ENCODE measurements around the gene MS4A3. TPM values are rescaled to one million over a fixed set of nuclear protein-coding genes. Genes with fewer than 3 reads are reported as not detected.
"Not testable (repeated sequence)": the region's sequence is repeated elsewhere in the genome, so short reads cannot be mapped to it uniquely, and the experiment has no call there.

The MS4A3 gene
- total RNA-seq, 1 experiment from 2014 or later = not detected

- CTCF ChIA-PET = no interaction called here
- no peak for DNase-seq (ENCODE audit: low spot score)
- Mint-ChIP-seq H3K9me3 (0 out of 2 replicates have a peak, but pooled peaks cover 3% of the 10 kb centered on the region), H3K4me1 (peaks cover 7% of the 10 kb centered on the region), H3K27me3 (ENCODE audit: low read depth) (no peaks in the 10 kb centered on the region), H3K4me3 (no peak within 1 kb of the TSS), H3K36me3 (no peaks in the 10 kb centered on the region), H3K27ac (no peak within 1 kb of the TSS)
- ATAC-seq = no peak
- TF ChIP-seq ZBTB43 (CRISPR knock-in tag; IDR thresholded peaks at IDR 0.05) (no peak), EMX1 (CRISPR knock-in tag; IDR thresholded peaks at IDR 0.05) (no peak)
- POLR2A ChIA-PET = no interaction called here
These were observed 16.4 kb upstream of the MS4A3 start, which contains the start of gene OOSP2 for GRCh38 chr11:60040109-60040508. OOSP2 (plus strand) TSS chr11:60040409; CDS start chr11:60040460, 51 bp downstream.

DNA sequence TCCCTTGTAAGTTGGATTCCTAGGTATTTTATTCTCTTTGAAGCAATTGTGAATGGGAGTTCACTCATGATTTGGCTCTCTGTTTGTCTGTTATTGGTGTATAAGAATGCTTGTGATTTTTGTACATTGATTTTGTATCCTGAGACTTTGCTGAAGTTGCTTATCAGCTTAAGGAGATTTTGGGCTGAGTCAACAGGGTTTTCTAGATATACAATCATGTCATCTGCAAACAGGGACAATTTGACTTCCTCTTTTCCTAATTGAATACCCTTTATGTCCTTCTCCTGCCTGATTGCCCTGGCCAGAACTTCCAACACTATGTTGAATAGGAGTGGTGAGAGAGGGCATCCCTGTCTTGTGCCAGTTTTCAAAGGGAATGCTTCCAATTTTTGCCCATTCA is 6.0 kb upstream of the MS4A3 start:
- CTCF ChIA-PET; H3K27ac Mint-ChIP-seq; H3K27me3 Mint-ChIP-seq (ENCODE audit: low read depth); H3K4me3 Mint-ChIP-seq; H3K4me1 Mint-ChIP-seq; H3K36me3 Mint-ChIP-seq; POLR2A ChIA-PET; DNase-seq (ENCODE audit: low spot score); H3K9me3 Mint-ChIP-seq; ATAC-seq: not testable (repeated sequence)

GRCh38 chr11:60050839-60051238 is 5.6 kb upstream of the MS4A3 start:
- not testable (repeated sequence) for H3K9me3 Mint-ChIP-seq

GRCh38 chr11:60059052-60059451 is 2.6 kb downstream of the MS4A3 start:
- no peaks in the 10 kb centered on the region for H3K27me3 Mint-ChIP-seq (ENCODE audit: low read depth)
- H3K4me3 Mint-ChIP-seq = no peak overlapping the region
- ChIA-PET CTCF (no interaction called here), POLR2A (no interaction called here)
- H3K9me3 Mint-ChIP-seq = peaks cover 6% of the 10 kb centered on the region
- no peaks in the 10 kb centered on the region for H3K36me3 Mint-ChIP-seq
- DNase-seq (ENCODE audit: low spot score) (no peak), ATAC-seq (no peak)
- H3K27ac Mint-ChIP-seq = no peak overlapping the region
- no peak for TF ChIP-seq EMX1 (CRISPR knock-in tag; IDR thresholded peaks at IDR 0.05)
- no peak for TF ChIP-seq JAZF1 (CRISPR knock-in tag; IDR thresholded peaks at IDR 0.05)
- TF ChIP-seq, protein P1, sequence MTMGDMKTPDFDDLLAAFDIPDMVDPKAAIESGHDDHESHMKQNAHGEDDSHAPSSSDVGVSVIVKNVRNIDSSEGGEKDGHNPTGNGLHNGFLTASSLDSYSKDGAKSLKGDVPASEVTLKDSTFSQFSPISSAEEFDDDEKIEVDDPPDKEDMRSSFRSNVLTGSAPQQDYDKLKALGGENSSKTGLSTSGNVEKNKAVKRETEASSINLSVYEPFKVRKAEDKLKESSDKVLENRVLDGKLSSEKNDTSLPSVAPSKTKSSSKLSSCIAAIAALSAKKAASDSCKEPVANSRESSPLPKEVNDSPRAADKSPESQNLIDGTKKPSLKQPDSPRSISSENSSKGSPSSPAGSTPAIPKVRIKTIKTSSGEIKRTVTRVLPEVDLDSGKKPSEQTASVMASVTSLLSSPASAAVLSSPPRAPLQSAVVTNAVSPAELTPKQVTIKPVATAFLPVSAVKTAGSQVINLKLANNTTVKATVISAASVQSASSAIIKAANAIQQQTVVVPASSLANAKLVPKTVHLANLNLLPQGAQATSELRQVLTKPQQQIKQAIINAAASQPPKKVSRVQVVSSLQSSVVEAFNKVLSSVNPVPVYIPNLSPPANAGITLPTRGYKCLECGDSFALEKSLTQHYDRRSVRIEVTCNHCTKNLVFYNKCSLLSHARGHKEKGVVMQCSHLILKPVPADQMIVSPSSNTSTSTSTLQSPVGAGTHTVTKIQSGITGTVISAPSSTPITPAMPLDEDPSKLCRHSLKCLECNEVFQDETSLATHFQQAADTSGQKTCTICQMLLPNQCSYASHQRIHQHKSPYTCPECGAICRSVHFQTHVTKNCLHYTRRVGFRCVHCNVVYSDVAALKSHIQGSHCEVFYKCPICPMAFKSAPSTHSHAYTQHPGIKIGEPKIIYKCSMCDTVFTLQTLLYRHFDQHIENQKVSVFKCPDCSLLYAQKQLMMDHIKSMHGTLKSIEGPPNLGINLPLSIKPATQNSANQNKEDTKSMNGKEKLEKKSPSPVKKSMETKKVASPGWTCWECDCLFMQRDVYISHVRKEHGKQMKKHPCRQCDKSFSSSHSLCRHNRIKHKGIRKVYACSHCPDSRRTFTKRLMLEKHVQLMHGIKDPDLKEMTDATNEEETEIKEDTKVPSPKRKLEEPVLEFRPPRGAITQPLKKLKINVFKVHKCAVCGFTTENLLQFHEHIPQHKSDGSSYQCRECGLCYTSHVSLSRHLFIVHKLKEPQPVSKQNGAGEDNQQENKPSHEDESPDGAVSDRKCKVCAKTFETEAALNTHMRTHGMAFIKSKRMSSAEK (CRISPR knock-in tag; IDR thresholded peaks at IDR 0.05; ENCODE audit: borderline replicate concordance) = no peak
- TF ChIP-seq TCF7 (CRISPR knock-in tag; IDR thresholded peaks at IDR 0.05; ENCODE audit: low read depth) = no peak
- TF ChIP-seq ZNF219 (CRISPR knock-in tag; IDR thresholded peaks at IDR 0.05; ENCODE audit: borderline replicate concordance) = no peak
- no peak for TF ChIP-seq ETV6 (CRISPR knock-in tag; IDR thresholded peaks at IDR 0.05)
- no peak for TF ChIP-seq NR3C1 (CRISPR knock-in tag; conservative IDR thresholded peaks at IDR 0.05; ENCODE audit: low read depth)
- TF ChIP-seq ZNF396 (CRISPR knock-in tag; IDR thresholded peaks at IDR 0.05; ENCODE audit: borderline replicate concordance) = no peak
- TF ChIP-seq CDX4 (CRISPR knock-in tag; IDR thresholded peaks at IDR 0.05; ENCODE audit: borderline replicate concordance) = no peak
- TF ChIP-seq USF1 (CRISPR knock-in tag; IDR thresholded peaks at IDR 0.05) = no peak
- TF ChIP-seq ZNF512 (CRISPR knock-in tag; IDR thresholded peaks at IDR 0.05; ENCODE audit: borderline replicate concordance) = no peak
- TF ChIP-seq ZNF416 (CRISPR knock-in tag; IDR thresholded peaks at IDR 0.05) = no peak
- no peak for TF ChIP-seq ZBTB43 (CRISPR knock-in tag; IDR thresholded peaks at IDR 0.05)
- TF ChIP-seq, protein P2, sequence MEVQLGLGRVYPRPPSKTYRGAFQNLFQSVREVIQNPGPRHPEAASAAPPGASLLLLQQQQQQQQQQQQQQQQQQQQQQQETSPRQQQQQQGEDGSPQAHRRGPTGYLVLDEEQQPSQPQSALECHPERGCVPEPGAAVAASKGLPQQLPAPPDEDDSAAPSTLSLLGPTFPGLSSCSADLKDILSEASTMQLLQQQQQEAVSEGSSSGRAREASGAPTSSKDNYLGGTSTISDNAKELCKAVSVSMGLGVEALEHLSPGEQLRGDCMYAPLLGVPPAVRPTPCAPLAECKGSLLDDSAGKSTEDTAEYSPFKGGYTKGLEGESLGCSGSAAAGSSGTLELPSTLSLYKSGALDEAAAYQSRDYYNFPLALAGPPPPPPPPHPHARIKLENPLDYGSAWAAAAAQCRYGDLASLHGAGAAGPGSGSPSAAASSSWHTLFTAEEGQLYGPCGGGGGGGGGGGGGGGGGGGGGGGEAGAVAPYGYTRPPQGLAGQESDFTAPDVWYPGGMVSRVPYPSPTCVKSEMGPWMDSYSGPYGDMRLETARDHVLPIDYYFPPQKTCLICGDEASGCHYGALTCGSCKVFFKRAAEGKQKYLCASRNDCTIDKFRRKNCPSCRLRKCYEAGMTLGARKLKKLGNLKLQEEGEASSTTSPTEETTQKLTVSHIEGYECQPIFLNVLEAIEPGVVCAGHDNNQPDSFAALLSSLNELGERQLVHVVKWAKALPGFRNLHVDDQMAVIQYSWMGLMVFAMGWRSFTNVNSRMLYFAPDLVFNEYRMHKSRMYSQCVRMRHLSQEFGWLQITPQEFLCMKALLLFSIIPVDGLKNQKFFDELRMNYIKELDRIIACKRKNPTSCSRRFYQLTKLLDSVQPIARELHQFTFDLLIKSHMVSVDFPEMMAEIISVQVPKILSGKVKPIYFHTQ (CRISPR knock-in tag; IDR thresholded peaks at IDR 0.05) = no peak
- peaks cover 4% of the 10 kb centered on the region for H3K4me1 Mint-ChIP-seq

More at GRCh38 chr11:60050839-60051238, 5.6 kb upstream of the MS4A3 start:
- H3K4me1 Mint-ChIP-seq; H3K36me3 Mint-ChIP-seq; POLR2A ChIA-PET; CTCF ChIA-PET; H3K27ac Mint-ChIP-seq; DNase-seq (ENCODE audit: low spot score); H3K27me3 Mint-ChIP-seq (ENCODE audit: low read depth); H3K4me3 Mint-ChIP-seq; ATAC-seq: not testable (repeated sequence)
